Measurements from ENCODE around the gene BAZ1B. TPM values are rescaled to one million over a fixed set of nuclear protein-coding genes. Genes with fewer than 3 reads are reported as not detected.

The BAZ1B gene
- total RNA-seq, 2 experiments from 2014 or later = 77.8 to 117 TPM

DNA sequence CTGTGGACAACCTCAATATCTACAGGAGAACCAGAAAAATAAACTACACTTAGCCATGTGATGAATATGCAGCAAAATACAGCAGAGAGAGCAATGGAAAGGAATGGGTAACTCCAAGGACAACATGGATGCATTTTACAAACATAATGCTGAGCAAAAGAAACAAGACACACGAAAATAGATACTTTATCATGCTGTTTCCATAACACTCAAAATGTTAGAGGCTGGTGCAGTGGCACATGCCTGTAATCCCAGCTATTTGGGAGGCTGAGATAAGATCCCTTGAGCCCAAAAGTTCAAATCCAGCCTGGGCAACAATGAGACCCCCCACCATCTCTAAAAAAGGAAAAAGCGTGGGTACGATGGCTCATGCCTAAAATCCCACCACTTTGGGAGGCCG lies 27.1 kb upstream of the BAZ1B start:
- no peaks in the 10 kb centered on the region for H3K4me1 ChIP-seq (ENCODE audit: insufficient read depth, low read length, poor library complexity, severe bottlenecking)
- intact Hi-C loops (cut with micrococcal nuclease; ENCODE audit: unreplicated experiment) = no loop called here
- H3K9me2 ChIP-seq (ENCODE audit: insufficient read depth, low read length) = no peaks in the 10 kb centered on the region
- H3K36me3 ChIP-seq (ENCODE audit: insufficient read depth, low read length) = peaks cover 83% of the 10 kb centered on the region
- POLR2A ChIA-PET = no interaction called here
- DNase-seq (ENCODE audit: low spot score) = no peak
- no peak overlapping the region for H3K4me3 ChIP-seq (ENCODE audit: low read depth, low read length, poor library complexity, severe bottlenecking)
- peaks cover 28% of the 10 kb centered on the region; the same call in 1 of the 2 replicates for H3K79me2 ChIP-seq (ENCODE audit: insufficient read depth, low read depth, low read length)
- H2AFZ ChIP-seq (ENCODE audit: low read length) = no peak overlapping the region
- no peaks in the 10 kb centered on the region for H4K20me1 ChIP-seq (ENCODE audit: insufficient read depth, low read length)
- H3K4me2 ChIP-seq (ENCODE audit: low read length) = no peak overlapping the region
- BruUV-seq (replicated peaks) = no TSS peak
- H3K9me3 ChIP-seq (ENCODE audit: low read length) = no peaks in the 10 kb centered on the region
- no peak overlapping the region for H3K27ac ChIP-seq (ENCODE audit: low read depth, low read length, poor library complexity, severe bottlenecking)
- CTCF ChIA-PET (ENCODE audit: unreplicated experiment) = no interaction called here
- TF ChIP-seq, protein P1, sequence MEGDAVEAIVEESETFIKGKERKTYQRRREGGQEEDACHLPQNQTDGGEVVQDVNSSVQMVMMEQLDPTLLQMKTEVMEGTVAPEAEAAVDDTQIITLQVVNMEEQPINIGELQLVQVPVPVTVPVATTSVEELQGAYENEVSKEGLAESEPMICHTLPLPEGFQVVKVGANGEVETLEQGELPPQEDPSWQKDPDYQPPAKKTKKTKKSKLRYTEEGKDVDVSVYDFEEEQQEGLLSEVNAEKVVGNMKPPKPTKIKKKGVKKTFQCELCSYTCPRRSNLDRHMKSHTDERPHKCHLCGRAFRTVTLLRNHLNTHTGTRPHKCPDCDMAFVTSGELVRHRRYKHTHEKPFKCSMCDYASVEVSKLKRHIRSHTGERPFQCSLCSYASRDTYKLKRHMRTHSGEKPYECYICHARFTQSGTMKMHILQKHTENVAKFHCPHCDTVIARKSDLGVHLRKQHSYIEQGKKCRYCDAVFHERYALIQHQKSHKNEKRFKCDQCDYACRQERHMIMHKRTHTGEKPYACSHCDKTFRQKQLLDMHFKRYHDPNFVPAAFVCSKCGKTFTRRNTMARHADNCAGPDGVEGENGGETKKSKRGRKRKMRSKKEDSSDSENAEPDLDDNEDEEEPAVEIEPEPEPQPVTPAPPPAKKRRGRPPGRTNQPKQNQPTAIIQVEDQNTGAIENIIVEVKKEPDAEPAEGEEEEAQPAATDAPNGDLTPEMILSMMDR (conservative IDR thresholded peaks at IDR 0.05; ENCODE audit: low read length) = no peak
- TF ChIP-seq EZH2phosphoT487 (IDR thresholded peaks at IDR 0.05; ENCODE audit: borderline replicate concordance, low read depth, low read length) = no peak

- no peak for TF ChIP-seq EZH2phosphoT487 (IDR thresholded peaks at IDR 0.05; ENCODE audit: borderline replicate concordance, low read depth, low read length)
- TF ChIP-seq, protein P1 (conservative IDR thresholded peaks at IDR 0.05; ENCODE audit: low read length) = no peak
- Histone ChIP-seq H4K20me1 (ENCODE audit: insufficient read depth, low read length) (peaks cover 5% of the 10 kb centered on the region; the same call in 1 of the 2 replicates), H3K27ac (ENCODE audit: low read depth, low read length, poor library complexity, severe bottlenecking) (no peak overlapping the region), H3K4me1 (ENCODE audit: insufficient read depth, low read length, poor library complexity, severe bottlenecking) (no peaks in the 10 kb centered on the region), H2AFZ (ENCODE audit: low read length) (no peak overlapping the region), H3K4me2 (ENCODE audit: low read length) (no peak overlapping the region), H3K9me3 (ENCODE audit: low read length) (no peaks in the 10 kb centered on the region), H3K36me3 (ENCODE audit: insufficient read depth, low read length) (peaks cover 85% of the 10 kb centered on the region), H3K79me2 (ENCODE audit: insufficient read depth, low read depth, low read length) (peaks cover 27% of the 10 kb centered on the region; the same call in 1 of the 2 replicates), H3K4me3 (ENCODE audit: low read depth, low read length, poor library complexity, severe bottlenecking) (no peak overlapping the region), H3K9me2 (ENCODE audit: insufficient read depth, low read length) (no peaks in the 10 kb centered on the region)
- DNase-seq (ENCODE audit: low spot score) = no peak
- ChIA-PET POLR2A (interaction anchor here (1.1 to 2.0 kb wide), 3 partner anchors 9 to 26 kb away, joined by 3 to 7 read pairs (median 4); partner anchors contain the start of gene BAZ1B), CTCF (ENCODE audit: unreplicated experiment) (no interaction called here)
- no TSS peak for BruUV-seq (replicated peaks)
- intact Hi-C loops (cut with micrococcal nuclease; ENCODE audit: unreplicated experiment) = no loop called here
These were observed 25.7 kb upstream of the BAZ1B start for GRCh38 chr7:73547841-73548240.

DNA sequence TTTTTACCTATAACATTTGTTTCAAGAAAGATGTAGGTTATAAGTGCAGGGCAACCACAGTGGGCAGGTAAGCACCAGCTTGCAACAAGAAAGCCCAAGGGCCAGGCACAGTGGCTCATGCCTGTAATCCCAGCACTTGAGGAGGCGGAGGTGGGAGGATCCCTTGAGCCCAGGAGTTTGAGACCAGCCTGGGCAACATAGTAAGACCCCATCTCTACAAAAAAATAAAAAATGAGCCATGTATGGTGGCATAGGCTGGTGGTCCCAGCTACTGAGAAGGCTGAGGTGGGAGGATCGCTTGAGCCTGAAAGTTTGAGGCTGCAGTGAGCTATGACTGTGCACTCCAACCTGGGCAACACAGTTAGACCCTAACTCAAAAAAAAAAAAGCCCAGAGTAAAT lies 22.6 kb upstream of the BAZ1B start:
- no peak for DNase-seq (ENCODE audit: low spot score)
- H3K4me3 ChIP-seq (ENCODE audit: low read depth, low read length, poor library complexity, severe bottlenecking) = no peak overlapping the region
- TF ChIP-seq, protein P1 (conservative IDR thresholded peaks at IDR 0.05; ENCODE audit: low read length) = no peak
- TF ChIP-seq EZH2phosphoT487 (IDR thresholded peaks at IDR 0.05; ENCODE audit: borderline replicate concordance, low read depth, low read length) = no peak
- intact Hi-C loops (cut with micrococcal nuclease; ENCODE audit: unreplicated experiment) = no loop called here
- no peak overlapping the region for H2AFZ ChIP-seq (ENCODE audit: low read length)
- BruUV-seq (replicated peaks) = no TSS peak
- H3K79me2 ChIP-seq (ENCODE audit: insufficient read depth, low read depth, low read length) = peaks cover 27% of the 10 kb centered on the region; the same call in 1 of the 2 replicates
- no peak overlapping the region for H3K4me2 ChIP-seq (ENCODE audit: low read length)
- ChIA-PET CTCF (ENCODE audit: unreplicated experiment) (no interaction called here), POLR2A (no interaction called here)
- no peaks in the 10 kb centered on the region for H3K9me2 ChIP-seq (ENCODE audit: insufficient read depth, low read length)
- peaks cover 5% of the 10 kb centered on the region; the same call in 1 of the 2 replicates for H4K20me1 ChIP-seq (ENCODE audit: insufficient read depth, low read length)
- peaks cover 79% of the 10 kb centered on the region for H3K36me3 ChIP-seq (ENCODE audit: insufficient read depth, low read length)
- no peaks in the 10 kb centered on the region for H3K9me3 ChIP-seq (ENCODE audit: low read length)
- H3K27ac ChIP-seq (ENCODE audit: low read depth, low read length, poor library complexity, severe bottlenecking) = no peak overlapping the region
- H3K4me1 ChIP-seq (ENCODE audit: insufficient read depth, low read length, poor library complexity, severe bottlenecking) = no peaks in the 10 kb centered on the region

All from OCI-LY7 (cell line).